Inflammatory macrophage treated with lipopolysaccharide for 1 hour (primary cell): ENCODE results near the gene C1orf94.

Experiments
- DNase-seq, 2 donors: peaks; one replicate each; pipeline ENCODE4 v3.0.0-alpha.2; 2020 to 2022

The C1orf94 gene

GRCh38 chr1:34176830-34177603, at the start of gene C1orf94:
Gene C1orf94, plus strand, starts transcription at chr1:34176907. Its CDS starts 883 bp downstream, at chr1:34177790.
- no peak for DNase-seq

DNA sequence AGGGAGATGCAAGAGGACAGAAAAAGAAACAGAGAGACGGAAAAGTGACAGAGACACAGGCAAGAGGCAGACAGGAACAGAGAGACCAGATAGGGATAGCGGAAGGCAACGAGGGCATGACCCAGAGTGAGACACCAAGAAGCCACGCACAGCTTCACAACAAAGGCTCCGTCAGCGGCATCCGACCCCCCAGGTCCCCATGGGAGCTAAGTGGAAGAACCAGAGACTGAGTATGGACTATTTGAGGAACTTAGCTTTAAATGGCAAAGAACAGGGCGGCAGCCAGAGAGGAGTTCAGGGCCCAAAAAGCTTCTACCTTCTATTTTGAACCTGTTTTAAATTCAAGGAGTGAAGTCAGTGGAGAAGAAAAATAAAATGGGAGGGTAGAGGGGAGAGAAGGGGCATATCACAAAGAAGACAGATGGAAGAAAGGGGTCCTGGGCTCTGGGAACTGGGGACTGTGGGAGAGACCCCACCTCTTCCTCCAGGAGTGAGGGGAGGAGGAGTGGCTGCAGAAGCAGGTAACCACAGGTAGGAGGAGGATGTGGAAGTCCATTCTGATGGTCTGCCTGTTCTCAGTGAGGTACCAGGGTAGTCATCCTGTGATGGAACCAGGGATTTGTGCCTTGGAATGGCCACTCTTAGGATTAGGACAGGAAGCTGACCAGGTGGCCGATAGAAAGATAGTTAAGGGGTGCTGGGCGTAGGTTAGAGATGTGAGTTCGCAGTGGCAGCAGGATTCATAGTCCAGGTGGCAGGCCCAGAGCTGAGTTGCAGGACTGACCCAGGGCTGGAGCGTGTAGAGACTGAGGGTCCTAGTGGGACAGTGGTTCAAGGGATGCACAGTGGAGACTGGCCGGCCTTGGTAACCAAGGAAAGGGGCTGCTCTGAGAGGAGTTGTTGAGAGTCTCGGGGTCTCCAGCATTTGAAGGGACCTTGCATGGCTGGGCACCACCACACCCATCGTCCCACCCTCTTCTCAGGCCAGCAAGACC, 49.4 kb upstream of the C1orf94 start:
- DNase-seq, result no peak

GRCh38 chr1:34128186-34128889, 48.4 kb upstream of the C1orf94 start:
- no peak for DNase-seq

- no peak for DNase-seq
Measured at GRCh38 chr1:34129630-34130029, 47.1 kb upstream of the C1orf94 start.

GRCh38 chr1:34130306-34130705, 46.4 kb upstream of the C1orf94 start:
- no peak for DNase-seq

DNA sequence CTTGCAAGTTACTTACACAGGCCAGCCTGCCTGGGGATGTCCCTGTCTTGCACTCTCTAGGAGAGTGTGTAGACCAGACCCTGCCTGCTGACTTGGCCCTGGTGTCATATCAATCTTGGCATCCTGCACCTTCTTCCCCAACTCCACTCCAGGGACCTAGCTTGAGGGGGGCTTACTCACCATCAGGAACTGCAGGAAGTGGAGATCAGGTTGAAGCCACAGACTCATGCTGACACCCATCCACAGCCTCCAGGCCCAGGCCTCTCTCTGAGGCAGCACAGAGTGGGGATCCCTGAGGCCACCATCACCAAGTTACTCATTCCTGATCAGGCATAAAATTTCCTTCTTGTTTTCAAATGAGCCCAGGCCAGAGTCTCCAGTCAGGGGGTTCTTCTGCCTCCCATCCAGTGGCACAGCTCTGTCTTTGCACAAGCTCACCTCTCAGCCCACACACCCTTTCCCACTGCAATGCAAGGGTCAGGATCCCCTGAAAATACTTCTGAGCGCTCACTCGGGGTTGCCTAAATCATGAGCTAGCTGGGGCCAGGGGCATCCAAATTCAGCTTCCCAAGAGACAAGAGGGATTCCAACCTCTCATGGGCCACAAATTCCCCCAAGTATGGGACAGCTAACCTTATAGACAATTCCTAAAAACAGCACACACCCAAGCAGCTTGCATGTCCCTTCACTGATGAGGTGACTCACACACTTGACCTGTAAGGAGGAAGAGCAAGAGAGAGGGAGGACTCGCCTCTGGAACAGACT, 45.1 kb upstream of the C1orf94 start:
- DNase-seq, result no peak

DNA sequence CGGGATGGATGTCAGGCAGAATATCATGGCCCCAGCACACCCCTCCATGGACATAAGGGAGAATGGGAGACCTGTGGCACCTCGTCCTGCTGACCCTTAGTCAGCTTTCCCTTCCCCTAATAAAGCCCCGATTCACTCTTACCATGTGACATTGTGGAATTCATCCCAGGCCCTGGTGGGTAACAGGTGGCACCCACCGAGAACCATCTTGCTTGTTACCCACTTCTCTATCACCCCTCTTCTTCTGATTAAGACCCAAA, 44.6 kb upstream of the C1orf94 start:
- DNase-seq, result no peak

GRCh38 chr1:34137411-34137810, 39.3 kb upstream of the C1orf94 start:
- no peak for DNase-seq

DNA sequence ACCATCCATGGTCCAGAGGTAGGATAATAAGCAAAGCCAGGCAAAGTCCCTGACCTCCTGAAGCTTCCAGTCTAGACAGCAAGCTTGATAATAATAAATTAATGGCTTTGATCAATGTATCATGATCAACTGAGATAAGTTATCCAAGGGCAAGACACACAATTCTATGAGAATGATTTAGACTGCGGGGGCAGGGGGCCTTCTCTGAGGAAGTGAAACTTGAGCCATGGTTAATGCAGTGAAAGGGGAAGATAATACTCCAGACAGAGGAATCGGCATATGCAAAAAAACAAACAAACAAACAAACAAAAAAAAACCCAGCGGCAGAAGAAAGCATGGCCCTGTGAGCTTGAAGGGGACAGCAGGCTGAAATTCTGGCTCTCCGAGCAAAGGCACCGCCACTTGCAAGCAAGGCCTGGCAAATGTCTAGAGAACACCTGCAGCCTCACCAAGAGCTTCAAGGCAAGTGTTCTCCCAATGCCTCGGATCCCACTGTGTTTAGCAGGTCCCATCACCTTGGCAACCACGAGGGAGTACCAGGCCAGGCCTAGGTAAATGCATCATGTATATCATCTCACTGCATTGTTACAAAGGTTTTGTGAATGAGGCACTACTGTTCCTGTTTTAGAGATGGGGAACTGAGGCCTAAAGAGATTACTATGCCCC, 36.6 kb upstream of the C1orf94 start:
- peak in 1 of 2 donors; percentile 3 for DNase-seq

DNA sequence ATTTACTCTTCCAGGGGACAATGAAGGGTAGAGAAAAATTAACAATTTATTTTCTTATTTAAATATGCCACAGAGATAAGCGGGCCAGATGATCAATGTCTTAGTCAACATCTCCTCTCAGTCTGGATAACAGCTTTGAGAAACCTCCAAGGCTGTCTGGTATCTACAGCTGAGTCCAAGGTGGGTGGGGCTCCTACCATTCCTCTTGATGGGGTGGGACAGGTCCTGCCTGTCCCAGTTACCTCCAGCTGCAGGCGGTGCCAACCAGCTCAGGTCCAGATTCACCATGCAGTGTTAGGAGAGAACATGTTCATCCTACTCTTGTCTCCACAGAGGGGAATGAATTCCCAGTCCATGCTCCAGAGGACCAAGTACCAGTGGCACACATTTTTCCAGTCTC, 32.7 kb upstream of the C1orf94 start:
- no peak for DNase-seq

DNA sequence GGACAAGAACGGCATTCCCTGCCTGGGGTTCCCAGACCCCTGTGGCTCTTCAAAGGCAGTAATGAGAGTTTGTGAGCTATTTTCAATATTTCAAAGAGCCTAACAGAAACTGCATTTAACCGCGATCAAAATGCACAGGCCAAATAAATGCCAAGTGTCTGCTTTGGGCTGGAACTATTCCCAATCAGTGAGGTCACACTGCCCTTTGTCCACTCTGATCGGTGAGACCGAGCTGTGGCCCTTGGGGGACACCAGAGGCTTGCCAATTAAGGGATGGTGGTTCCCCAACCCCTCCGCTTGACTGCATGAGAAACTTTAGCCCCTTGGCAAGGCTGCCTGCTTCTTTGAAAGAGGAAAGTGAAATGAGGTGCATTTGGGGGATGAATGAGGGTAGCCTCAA, 31.9 kb upstream of the C1orf94 start:
- DNase-seq, result no peak

GRCh38 chr1:34147301-34147700, 29.4 kb upstream of the C1orf94 start:
- DNase-seq, result no peak

DNA sequence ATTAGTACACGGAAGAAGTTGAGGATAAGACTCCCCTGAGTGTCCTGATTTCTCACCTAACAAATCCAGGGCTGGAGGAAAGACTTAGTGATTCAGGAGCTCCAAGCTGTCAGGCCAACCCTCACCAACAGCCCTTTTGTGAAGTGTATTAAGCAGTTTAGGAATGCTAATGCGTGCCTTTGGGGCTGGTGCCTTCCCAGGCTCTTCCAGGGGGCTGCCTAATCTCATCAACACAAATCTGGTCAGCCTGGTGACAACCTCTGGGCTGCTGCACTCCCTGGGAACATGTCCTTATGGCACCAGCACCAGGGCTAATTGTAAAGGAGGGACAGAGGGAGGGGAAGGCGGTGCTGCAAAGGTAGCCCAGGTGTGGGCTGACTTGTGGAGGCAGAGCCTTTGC, 27.2 kb upstream of the C1orf94 start:
- no peak for DNase-seq

DNA sequence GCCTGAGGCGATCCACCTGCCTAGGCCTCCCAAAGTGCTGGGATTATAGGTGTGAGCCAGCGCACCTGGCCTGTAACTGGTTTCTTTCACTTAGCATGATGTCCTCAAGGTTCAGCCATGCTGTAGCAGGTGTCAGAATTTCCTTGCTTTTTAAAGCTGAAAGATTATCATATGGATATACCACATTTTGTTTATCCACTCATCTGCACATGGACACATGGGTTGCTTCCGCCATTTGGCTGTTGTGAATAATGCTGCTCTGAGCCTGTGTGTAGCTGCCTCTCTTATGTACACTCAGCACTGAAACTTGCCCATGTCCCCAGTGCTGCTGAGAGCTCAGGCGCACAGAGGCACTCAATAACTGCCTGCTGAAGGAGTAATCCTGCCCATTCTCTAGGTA, 23.5 kb upstream of the C1orf94 start:
- DNase-seq, result no peak

DNA sequence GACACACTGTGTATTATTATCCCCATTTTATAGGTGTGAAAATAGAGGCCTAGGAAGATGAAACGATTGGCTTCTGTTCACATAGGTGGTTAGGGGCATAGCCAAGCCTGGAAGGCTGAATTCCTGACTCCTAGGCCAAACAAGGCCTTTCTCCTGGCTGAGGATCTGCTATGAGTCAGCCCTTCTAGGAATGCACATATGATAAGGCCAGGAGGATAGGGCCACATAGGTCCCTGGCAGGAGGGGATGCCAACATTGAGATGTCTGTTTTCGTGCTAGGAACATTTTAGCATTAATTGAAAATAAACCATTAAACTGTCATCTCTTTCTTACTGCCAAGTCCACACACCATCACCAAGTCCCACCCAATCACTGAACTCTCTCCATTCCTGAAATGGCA, 20.8 kb upstream of the C1orf94 start:
- DNase-seq, result no peak

DNA sequence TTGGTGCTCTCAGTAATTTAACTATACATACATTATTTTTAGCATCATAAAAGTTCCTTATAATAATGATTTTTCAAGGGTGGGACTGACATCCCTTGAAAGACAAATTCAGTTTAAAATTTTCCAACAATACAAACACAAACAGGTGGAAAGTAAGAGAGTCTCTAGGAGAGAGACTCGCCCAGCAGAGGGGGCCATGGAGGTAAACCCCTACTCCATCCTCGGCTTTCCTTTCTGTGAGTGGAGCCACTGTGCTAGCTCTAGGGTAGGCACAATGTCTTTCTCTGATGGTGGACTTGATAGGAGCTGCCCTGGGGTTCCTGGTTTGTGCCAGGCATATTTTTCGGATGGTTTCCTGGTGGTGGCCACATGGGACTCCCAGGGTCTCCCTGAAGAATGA, 20.0 kb upstream of the C1orf94 start:
- no peak for DNase-seq

DNA sequence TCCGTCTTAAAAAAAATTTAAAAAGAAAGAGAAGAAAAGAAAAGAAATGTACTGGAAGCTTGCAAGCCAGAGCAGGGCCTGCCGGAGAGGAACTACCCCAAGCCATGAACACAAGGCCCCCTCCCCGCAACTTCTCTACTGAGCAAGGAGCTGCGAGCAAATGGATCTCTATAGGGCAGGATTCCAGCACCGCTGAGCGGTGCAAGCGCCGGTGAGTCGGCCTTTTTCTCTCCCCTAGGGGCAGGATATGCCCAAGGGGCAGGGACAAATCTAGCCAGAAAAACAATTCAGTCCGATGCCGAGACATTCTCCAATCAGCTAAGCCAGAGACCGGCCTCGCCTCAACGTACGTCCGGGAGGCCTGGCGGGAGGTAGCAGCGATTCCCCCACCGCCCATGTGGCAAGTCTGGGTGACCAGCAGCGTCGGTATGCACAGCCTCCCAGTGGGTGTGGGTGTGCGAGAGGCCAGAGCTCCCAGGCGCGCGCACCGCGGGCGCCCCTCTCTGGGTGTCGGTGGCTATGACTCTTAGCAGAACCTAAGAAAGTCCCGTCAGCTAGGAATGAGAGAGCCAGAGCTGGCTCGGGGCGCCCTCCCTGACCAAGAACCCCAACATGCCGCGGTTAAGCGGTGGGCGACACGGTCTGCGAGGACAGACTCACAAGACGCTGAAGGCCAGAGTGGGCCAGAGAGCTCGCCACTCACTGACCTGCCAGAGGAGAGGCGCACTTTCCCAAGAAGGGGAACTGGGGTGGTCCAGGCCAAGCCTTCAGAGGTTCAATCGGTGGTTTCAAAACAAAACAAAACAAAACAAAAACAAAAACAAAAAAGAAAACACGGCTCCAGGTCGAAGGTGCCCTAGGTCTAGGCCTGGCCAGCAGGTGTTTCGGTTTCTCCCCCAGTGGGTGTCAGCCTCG, 13.6 kb upstream of the C1orf94 start:
- DNase-seq, result peak; percentile 7 to 14

DNA sequence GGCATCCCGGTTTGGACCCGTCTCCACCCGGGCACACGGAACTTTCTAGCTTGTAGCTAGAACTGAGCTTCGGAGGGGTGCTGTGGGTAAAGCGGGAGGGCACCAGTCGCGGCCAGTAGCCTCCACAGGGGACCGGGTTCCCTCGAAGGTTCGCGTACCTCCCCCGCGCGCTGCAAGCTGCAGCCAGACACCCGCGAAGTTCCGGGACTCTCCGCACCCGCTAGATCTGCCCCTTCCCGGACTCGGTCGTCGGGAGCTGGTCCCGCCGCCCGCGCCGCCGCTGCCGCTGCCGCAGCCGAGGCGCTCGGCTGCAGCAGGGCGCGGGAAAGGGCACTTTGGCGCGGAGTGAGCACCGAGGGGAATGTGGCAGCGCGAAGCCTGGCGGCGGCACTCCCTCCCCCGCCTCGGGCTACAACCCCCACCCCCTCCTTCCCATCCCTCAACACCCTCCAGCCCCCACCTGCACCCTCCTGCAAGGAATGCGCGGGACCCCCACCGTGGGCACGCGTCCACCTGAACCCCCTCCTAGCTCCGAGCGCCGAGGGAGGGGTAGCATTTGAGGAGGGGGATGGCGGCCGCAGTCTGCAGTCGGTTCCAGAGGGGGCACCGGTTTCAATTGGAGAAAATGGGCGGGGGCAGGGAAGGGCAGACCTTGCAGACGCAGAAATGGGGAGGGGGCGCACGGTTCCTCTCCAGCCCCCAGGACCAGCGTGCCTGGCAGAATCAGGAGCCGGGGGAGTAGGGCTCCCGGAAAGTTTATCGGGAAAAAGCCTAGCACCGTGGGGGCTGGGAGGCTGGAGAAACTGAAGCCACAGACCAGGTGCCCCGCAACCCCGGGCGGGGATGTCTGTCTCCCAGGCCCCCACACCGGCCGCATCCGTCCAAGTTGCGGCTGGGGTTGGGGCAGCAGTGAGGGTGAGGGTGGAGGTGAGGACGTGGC, 12.6 kb upstream of the C1orf94 start:
- DNase-seq, result no peak

DNA sequence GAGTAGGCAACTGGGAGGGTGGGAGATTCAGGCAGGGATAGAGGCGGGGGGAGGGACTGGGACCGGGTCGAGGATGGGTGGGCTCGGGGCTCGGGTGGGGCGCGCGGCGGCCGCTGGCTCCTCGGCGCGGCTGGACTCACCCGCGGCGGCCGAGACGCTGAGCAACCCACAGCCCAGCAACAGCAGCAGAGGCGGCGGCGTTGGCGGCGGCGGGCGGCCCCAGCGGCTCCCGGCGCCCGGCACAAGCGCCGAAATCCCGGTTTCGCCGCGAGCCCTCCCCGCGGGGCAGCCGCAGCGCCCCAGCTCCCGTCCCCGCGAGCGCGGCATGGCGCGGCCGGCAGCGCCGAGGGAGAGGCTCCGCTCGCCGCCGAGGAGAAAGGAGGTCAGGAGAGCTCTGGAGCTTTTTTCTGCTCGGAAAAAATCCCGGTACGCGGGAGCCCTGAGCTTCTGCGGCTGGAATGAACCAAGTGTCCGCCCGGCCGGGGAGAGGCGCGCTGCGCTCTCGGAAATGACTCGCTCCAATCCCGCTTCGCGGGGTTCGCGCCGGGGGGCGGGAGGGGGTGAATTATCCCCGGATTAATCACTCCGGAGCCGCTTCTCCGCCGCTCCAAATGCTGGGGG, 11.8 kb upstream of the C1orf94 start, which contains the start of gene CSMD2:
TSS of gene CSMD2 (minus strand) at position 460 of the 621 bp plus-strand sequence. CDS start at position 327, 133 bp downstream.
- DNase-seq, result no peak
